ENCODE data around the gene SPATA4. TPM values are rescaled to one million over a fixed set of nuclear protein-coding genes. Genes with fewer than 3 reads are reported as not detected.

Gene SPATA4
- total RNA-seq, 1 experiment from 2014 or later = 0.15 TPM

DNA sequence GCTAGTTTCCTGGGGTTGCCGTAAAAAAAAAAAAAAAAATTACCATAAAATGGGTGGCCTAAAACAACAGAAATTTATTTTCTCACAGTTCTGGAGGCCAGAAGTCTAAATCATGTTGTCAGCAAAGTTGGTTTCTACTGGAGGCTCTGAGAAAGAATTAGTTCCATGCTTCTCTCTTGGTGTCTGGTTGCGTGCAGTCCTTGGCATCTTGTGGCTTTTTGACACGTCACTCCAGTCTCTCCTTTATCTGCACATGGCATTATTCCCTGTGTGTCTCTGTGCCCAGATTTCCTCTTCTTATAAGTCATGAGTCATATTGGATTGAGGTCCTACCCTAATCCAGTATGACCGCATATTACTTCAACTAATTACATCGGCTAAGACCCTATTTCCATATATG is 38.7 kb downstream of the SPATA4 start:
- no peak overlapping the region for H3K9ac ChIP-seq (ENCODE audit: low read length)

DNA sequence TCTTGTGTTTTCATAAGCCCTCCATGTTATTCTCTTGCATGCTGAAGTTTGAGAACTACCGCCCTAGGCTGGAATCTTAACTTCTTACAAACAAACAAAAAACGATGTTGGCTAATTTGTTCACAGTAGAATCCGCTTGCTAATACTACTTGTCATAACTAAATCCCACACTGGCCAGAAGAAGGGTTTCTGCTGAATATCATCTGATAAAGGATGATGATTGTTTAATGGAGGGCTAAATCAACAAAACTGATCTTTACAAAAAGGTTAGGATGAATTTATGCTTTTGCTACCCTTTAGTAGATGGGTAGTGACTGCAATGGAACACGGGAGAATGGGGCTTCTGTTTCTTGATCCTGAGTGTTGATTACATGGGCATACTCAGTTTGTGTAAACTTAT is 42.3 kb downstream of the SPATA4 start:
- ATAC-seq = no peak

More for the DNA sequence above, 38.7 kb downstream of the SPATA4 start:
- no peaks in the 10 kb centered on the region for H4K20me1 ChIP-seq (ENCODE audit: low read length)
- intact Hi-C loops (cut with micrococcal nuclease) = no loop called here
- BruUV-seq (replicated peaks) = no TSS peak
- H3K79me2 ChIP-seq (ENCODE audit: low read length) = no peaks in the 10 kb centered on the region
- H3K4me1 ChIP-seq (ENCODE audit: insufficient read depth, low read length) = no peaks in the 10 kb centered on the region
- ChIA-PET POLR2A (ENCODE audit: unreplicated experiment) (no interaction called here), CTCF (no interaction called here)
- no peaks in the 10 kb centered on the region for H3K36me3 ChIP-seq (ENCODE audit: low read depth, low read length)
- H3K4me2 ChIP-seq (ENCODE audit: low read length) = no peak overlapping the region
- H3K9me2 ChIP-seq (replicated peaks; ENCODE audit: low read length) = no peaks in the 10 kb centered on the region
- ATAC-seq (no peak), DNase-seq (peak; percentile 19)
- no peaks in the 10 kb centered on the region for H3F3A ChIP-seq (ENCODE audit: low read length, unreplicated experiment)
- no peak overlapping the region for H2AFZ ChIP-seq (ENCODE audit: low read length)
- H3K9me3 ChIP-seq (ENCODE audit: low read length) = no peaks in the 10 kb centered on the region
- TF ChIP-seq EZH2 (IDR thresholded peaks at IDR 0.05; ENCODE audit: low read length, unreplicated experiment) (no peak), EZH2phosphoT487 (IDR thresholded peaks at IDR 0.05; ENCODE audit: borderline replicate concordance, low read length) (no peak)
- TF ChIP-seq, protein P1, sequence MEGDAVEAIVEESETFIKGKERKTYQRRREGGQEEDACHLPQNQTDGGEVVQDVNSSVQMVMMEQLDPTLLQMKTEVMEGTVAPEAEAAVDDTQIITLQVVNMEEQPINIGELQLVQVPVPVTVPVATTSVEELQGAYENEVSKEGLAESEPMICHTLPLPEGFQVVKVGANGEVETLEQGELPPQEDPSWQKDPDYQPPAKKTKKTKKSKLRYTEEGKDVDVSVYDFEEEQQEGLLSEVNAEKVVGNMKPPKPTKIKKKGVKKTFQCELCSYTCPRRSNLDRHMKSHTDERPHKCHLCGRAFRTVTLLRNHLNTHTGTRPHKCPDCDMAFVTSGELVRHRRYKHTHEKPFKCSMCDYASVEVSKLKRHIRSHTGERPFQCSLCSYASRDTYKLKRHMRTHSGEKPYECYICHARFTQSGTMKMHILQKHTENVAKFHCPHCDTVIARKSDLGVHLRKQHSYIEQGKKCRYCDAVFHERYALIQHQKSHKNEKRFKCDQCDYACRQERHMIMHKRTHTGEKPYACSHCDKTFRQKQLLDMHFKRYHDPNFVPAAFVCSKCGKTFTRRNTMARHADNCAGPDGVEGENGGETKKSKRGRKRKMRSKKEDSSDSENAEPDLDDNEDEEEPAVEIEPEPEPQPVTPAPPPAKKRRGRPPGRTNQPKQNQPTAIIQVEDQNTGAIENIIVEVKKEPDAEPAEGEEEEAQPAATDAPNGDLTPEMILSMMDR (conservative IDR thresholded peaks at IDR 0.05; ENCODE audit: low read depth, low read length) = no peak
- no peak overlapping the region for H3K27ac ChIP-seq (ENCODE audit: low read length)
- H3K27me3 ChIP-seq (ENCODE audit: low read length) = no peaks in the 10 kb centered on the region
- no peak overlapping the region for H3K4me3 ChIP-seq (ENCODE audit: low read length)

DNA sequence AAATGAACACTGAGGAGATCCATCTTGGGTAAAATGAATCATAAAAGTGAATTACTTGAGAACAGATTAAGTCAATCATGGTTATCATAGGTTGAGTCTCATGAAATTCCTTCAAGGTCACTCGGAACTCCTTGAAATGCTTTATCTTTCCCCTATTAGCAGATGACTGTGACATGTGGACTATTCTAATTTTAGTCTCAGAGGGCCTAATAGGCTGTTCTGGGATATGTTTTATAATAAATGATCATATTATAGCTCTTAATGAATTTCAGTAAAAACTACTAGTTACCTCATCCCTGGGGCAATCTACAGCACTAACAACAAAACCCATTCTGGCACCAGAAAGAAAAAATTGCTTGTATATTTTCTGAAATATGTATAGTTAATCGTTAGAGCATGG is 44.7 kb downstream of the SPATA4 start:
- no peak overlapping the region for H3K4me3 ChIP-seq (ENCODE audit: low read length)
- H3F3A ChIP-seq (ENCODE audit: low read length, unreplicated experiment) = no peaks in the 10 kb centered on the region
- H3K27me3 ChIP-seq (ENCODE audit: low read length) = no peaks in the 10 kb centered on the region
- no peaks in the 10 kb centered on the region for H3K79me2 ChIP-seq (ENCODE audit: low read length)
- DNase-seq (no peak), ATAC-seq (no peak)
- ChIA-PET CTCF (interaction anchor here (0.6 to 1.0 kb wide), 3 partner anchors 103 to 190 kb away, joined by 3 to 12 read pairs (median 3); no protein-coding TSS in a partner anchor), POLR2A (ENCODE audit: unreplicated experiment) (no interaction called here)
- no peaks in the 10 kb centered on the region for H3K9me2 ChIP-seq (replicated peaks; ENCODE audit: low read length)
- no peak overlapping the region for H3K4me2 ChIP-seq (ENCODE audit: low read length)
- no peaks in the 10 kb centered on the region for H3K9me3 ChIP-seq (ENCODE audit: low read length)
- peaks cover 7% of the 10 kb centered on the region; the same call in 1 of the 2 replicates for H3K4me1 ChIP-seq (ENCODE audit: insufficient read depth, low read length)
- TF ChIP-seq EZH2phosphoT487 (IDR thresholded peaks at IDR 0.05; ENCODE audit: borderline replicate concordance, low read length) (no peak), EZH2 (IDR thresholded peaks at IDR 0.05; ENCODE audit: low read length, unreplicated experiment) (no peak)
- TF ChIP-seq, protein P1 (conservative IDR thresholded peaks at IDR 0.05; ENCODE audit: low read depth, low read length) = no peak
- BruUV-seq (replicated peaks) = no TSS peak
- H3K36me3 ChIP-seq (ENCODE audit: low read depth, low read length) = no peaks in the 10 kb centered on the region
- no peaks in the 10 kb centered on the region for H4K20me1 ChIP-seq (ENCODE audit: low read length)
- intact Hi-C loops (cut with micrococcal nuclease) = loop anchor here (1.0 to 5.0 kb wide), 4 partner anchors 42 to 191 kb away; no protein-coding TSS in a partner anchor
- H3K9ac ChIP-seq (ENCODE audit: low read length) = no peak overlapping the region
- H3K27ac ChIP-seq (ENCODE audit: low read length) = no peak overlapping the region
- H2AFZ ChIP-seq (ENCODE audit: low read length) = no peak overlapping the region

More for the DNA sequence above, 42.3 kb downstream of the SPATA4 start:
- H4K20me1 ChIP-seq (ENCODE audit: low read length) = no peaks in the 10 kb centered on the region
- H2AFZ ChIP-seq (ENCODE audit: low read length) = no peak overlapping the region
- H3K4me2 ChIP-seq (ENCODE audit: low read length) = no peak overlapping the region
- TF ChIP-seq EZH2phosphoT487 (IDR thresholded peaks at IDR 0.05; ENCODE audit: borderline replicate concordance, low read length) = no peak
- no peak for TF ChIP-seq EZH2 (IDR thresholded peaks at IDR 0.05; ENCODE audit: low read length, unreplicated experiment)
- TF ChIP-seq, protein P1 (conservative IDR thresholded peaks at IDR 0.05; ENCODE audit: low read depth, low read length) = no peak
- no peaks in the 10 kb centered on the region for H3K9me2 ChIP-seq (replicated peaks; ENCODE audit: low read length)
- no peaks in the 10 kb centered on the region for H3K9me3 ChIP-seq (ENCODE audit: low read length)
- peaks cover 7% of the 10 kb centered on the region; the same call in 1 of the 2 replicates for H3K4me1 ChIP-seq (ENCODE audit: insufficient read depth, low read length)
- H3K9ac ChIP-seq (ENCODE audit: low read length) = no peak overlapping the region
- BruUV-seq (replicated peaks) = no TSS peak
- intact Hi-C loops (cut with micrococcal nuclease) = loop anchor here (5.0 kb wide), 1 partner anchor 169 kb away; no protein-coding TSS in a partner anchor
- H3K4me3 ChIP-seq (ENCODE audit: low read length) = no peak overlapping the region
- no peaks in the 10 kb centered on the region for H3K27me3 ChIP-seq (ENCODE audit: low read length)
- CTCF ChIA-PET = no interaction called here
- no peaks in the 10 kb centered on the region for H3K79me2 ChIP-seq (ENCODE audit: low read length)
- H3K36me3 ChIP-seq (ENCODE audit: low read depth, low read length) = no peaks in the 10 kb centered on the region
- H3F3A ChIP-seq (ENCODE audit: low read length, unreplicated experiment) = no peaks in the 10 kb centered on the region
- H3K27ac ChIP-seq (ENCODE audit: low read length) = no peak overlapping the region
- DNase-seq = no peak
- POLR2A ChIA-PET (ENCODE audit: unreplicated experiment) = no interaction called here

Measured in PC-3 (cell line).